H1 (cell line): ENCODE results near the gene SERPINA6. TPM values are rescaled to one million over a fixed set of nuclear protein-coding genes. Genes with fewer than 3 reads are reported as not detected.

Experiments used
- TBP ChIP-seq: IDR thresholded peaks from 2 replicates; pipeline ENCODE4 v1.6.1; 2011; ENCODE audit warnings: low read depth, low read length, improper control_type of control experiment
- polyA plus RNA-seq, 7 experiments: library from polyadenylated mRNA; depleted of rRNA in 3 of 7; stranded (reverse) in 5 of 7; unstranded in 2 of 7; fragments of >200 nt in 5 of 7; fragments of 200-250 nt in 2 of 7; gene quantifications; 1 replicate in 5 of 7; 2 replicates in 1 of 7; 4 replicates in 1 of 7; pipeline versions ENCODE4 v1.2.1 to v1.2.3, GENCODE V29; 2011 to 2013; ENCODE audit warnings: missing spikeins in 2 of 7, mixed read lengths in 2 of 7
- total RNA-seq: library from RNA; stranded (reverse); fragmentation: NEBNext Ultra II Directional; extraction: Animal tissue kit (Norgen Biotek cat#: 25700); gene quantifications from 2 replicates; pipeline ENCODE4 v1.2.1, GENCODE V29; 2021
- TF ChIP-seq, protein P1 (sequence below): IDR thresholded peaks from 2 replicates; pipeline ENCODE4 v1.6.1; 2012; ENCODE audit warnings: inconsistent platforms

SERPINA6 gene
- total and polyA plus RNA-seq, 2 of the 8 experiments (the other 6 are each of a cell fraction or from before 2014, with no cell fraction given) = not detected

DNA sequence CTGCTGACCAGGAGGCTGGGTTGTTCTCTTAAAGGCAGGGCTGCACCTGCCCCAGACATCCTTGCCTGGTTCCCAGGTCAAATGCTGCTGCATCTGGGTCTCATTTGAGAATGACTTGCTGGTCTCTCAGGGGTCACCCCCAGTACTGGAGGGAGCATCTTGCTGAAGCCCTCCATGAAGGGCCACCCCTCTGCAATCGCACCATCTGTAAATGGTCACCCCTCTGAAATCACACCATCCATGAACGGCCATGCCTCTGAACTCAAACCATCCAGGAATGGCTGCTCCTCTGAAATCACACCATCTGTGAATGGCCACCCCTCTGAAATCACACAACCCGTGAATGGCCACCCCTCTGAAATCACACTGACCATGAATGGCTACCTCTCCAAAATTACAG, 7.3 kb upstream of the SERPINA6 start (continued):
- TF ChIP-seq TBP = no peak
- TF ChIP-seq, protein P1, sequence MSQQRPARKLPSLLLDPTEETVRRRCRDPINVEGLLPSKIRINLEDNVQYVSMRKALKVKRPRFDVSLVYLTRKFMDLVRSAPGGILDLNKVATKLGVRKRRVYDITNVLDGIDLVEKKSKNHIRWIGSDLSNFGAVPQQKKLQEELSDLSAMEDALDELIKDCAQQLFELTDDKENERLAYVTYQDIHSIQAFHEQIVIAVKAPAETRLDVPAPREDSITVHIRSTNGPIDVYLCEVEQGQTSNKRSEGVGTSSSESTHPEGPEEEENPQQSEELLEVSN = no peak
- TF ChIP-seq, all 59 proteins: peak for 0
